IPS-NIHi11 (cell line): ENCODE results near the gene RGPD4.

Experiments used
- DNase-seq: peaks from one replicate; pipeline ENCODE4 v3.0.0; 2012; ENCODE audit warnings: mixed read lengths, low spot score

RGPD4 gene

GRCh38 chr2:107927034-107927534, 100.4 kb downstream of the RGPD4 start:
- DNase-seq: no peak

GRCh38 chr2:107931412-107931811, 104.7 kb downstream of the RGPD4 start:
- DNase-seq: no peak

DNA sequence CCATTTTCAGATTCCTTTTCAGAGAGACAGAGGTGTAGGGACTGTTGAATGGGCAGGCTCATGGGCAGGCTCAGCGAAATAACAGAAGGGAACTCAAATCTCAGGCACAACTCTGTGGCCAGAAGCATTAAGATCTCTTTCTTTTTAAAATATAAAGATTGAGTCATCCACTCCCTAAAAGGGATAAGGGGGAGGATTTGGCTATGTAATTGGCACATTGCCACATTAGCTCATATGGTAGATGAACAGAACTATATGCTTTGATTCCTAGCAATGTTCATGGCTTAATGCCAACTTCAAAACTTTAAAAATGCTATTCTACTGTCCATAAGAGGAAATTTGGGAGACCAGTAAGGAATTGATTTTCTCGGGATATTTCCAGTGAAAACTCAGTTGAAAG, 105.8 kb downstream of the RGPD4 start:
- DNase-seq: no peak

- DNase-seq: no peak
These were observed 106.3 kb downstream of the RGPD4 start for GRCh38 chr2:107932979-107933378.

- DNase-seq: peak; percentile 18
These were observed 110.0 kb downstream of the RGPD4 start for GRCh38 chr2:107936433-107937359.
